ENCODE data around the gene ASB17. TPM values are rescaled to one million over a fixed set of nuclear protein-coding genes. Genes with fewer than 3 reads are reported as not detected.

ASB17 gene
- total and polyA plus RNA-seq, 2 experiments from 2014 or later = not detected

DNA sequence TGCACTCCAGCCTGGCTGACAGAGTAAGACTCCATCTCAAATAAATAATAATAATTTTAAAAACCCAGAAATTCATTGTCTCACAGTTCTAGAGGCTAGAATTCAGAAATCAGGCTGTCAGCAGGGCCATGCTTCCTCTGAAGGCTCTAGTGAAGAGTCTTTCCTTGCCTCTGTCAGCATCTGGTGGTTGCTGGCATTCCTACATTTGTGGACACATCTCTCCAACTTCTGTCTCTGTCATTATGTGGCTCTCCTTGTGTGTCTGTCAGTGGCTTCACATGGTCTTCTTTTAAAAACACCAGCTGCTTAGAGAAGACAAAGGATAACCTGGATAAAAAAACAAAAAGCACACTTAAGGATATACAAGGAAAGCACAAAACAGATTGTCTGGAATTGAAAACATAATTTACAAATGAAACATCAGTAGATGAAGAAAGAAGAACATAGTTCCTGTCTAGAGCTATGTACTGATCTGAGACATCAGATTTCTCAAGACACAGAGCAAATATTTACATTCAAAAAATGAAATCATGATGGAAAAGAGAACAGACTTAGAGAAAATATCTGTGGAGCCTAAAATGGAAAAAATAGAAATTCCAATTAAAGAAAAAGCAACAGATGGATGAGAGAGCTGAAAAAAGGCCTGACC, 32.7 kb upstream of the ASB17 start:
- Histone ChIP-seq H3K27ac (ENCODE audit: low read depth) (no peak overlapping the region), H3K4me3 (no peak overlapping the region), H3K4me2 (no peak overlapping the region), H3K79me2 (replicated peaks; ENCODE audit: insufficient read depth) (no peaks in the 10 kb centered on the region), H4K20me1 (replicated peaks; ENCODE audit: insufficient read depth) (no peaks in the 10 kb centered on the region), H3K4me1 (ENCODE audit: insufficient read depth) (no peaks in the 10 kb centered on the region), H2AFZ (no peak overlapping the region), H3F3A (replicated peaks; ENCODE audit: low read depth) (no peaks in the 10 kb centered on the region), H3K9me2 (ENCODE audit: insufficient read depth) (no peaks in the 10 kb centered on the region), H3K36me3 (ENCODE audit: insufficient read depth) (no peaks in the 10 kb centered on the region), H3K27me3 (ENCODE audit: insufficient read depth) (no peaks in the 10 kb centered on the region)
- TF ChIP-seq JUNB (IDR thresholded peaks at IDR 0.05; ENCODE audit: unreplicated experiment) (no peak), EZH2 (IDR thresholded peaks at IDR 0.05; ENCODE audit: low read depth, unreplicated experiment) (no peak), STAT1 (IDR thresholded peaks at IDR 0.05; ENCODE audit: unreplicated experiment) (no peak), EZH2phosphoT487 (IDR thresholded peaks at IDR 0.05; ENCODE audit: unreplicated experiment) (no peak), ZNF114 (CRISPR knock-in tag; IDR thresholded peaks at IDR 0.05) (no peak), NANOG (IDR thresholded peaks at IDR 0.05; ENCODE audit: borderline replicate concordance) (no peak), ZNF331 (CRISPR knock-in tag; IDR thresholded peaks at IDR 0.05; ENCODE audit: low read depth) (no peak)
- TF ChIP-seq, protein P1, sequence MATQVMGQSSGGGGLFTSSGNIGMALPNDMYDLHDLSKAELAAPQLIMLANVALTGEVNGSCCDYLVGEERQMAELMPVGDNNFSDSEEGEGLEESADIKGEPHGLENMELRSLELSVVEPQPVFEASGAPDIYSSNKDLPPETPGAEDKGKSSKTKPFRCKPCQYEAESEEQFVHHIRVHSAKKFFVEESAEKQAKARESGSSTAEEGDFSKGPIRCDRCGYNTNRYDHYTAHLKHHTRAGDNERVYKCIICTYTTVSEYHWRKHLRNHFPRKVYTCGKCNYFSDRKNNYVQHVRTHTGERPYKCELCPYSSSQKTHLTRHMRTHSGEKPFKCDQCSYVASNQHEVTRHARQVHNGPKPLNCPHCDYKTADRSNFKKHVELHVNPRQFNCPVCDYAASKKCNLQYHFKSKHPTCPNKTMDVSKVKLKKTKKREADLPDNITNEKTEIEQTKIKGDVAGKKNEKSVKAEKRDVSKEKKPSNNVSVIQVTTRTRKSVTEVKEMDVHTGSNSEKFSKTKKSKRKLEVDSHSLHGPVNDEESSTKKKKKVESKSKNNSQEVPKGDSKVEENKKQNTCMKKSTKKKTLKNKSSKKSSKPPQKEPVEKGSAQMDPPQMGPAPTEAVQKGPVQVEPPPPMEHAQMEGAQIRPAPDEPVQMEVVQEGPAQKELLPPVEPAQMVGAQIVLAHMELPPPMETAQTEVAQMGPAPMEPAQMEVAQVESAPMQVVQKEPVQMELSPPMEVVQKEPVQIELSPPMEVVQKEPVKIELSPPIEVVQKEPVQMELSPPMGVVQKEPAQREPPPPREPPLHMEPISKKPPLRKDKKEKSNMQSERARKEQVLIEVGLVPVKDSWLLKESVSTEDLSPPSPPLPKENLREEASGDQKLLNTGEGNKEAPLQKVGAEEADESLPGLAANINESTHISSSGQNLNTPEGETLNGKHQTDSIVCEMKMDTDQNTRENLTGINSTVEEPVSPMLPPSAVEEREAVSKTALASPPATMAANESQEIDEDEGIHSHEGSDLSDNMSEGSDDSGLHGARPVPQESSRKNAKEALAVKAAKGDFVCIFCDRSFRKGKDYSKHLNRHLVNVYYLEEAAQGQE (IDR thresholded peaks at IDR 0.05; ENCODE audit: unreplicated experiment) = no peak
- TF ChIP-seq, protein P2, sequence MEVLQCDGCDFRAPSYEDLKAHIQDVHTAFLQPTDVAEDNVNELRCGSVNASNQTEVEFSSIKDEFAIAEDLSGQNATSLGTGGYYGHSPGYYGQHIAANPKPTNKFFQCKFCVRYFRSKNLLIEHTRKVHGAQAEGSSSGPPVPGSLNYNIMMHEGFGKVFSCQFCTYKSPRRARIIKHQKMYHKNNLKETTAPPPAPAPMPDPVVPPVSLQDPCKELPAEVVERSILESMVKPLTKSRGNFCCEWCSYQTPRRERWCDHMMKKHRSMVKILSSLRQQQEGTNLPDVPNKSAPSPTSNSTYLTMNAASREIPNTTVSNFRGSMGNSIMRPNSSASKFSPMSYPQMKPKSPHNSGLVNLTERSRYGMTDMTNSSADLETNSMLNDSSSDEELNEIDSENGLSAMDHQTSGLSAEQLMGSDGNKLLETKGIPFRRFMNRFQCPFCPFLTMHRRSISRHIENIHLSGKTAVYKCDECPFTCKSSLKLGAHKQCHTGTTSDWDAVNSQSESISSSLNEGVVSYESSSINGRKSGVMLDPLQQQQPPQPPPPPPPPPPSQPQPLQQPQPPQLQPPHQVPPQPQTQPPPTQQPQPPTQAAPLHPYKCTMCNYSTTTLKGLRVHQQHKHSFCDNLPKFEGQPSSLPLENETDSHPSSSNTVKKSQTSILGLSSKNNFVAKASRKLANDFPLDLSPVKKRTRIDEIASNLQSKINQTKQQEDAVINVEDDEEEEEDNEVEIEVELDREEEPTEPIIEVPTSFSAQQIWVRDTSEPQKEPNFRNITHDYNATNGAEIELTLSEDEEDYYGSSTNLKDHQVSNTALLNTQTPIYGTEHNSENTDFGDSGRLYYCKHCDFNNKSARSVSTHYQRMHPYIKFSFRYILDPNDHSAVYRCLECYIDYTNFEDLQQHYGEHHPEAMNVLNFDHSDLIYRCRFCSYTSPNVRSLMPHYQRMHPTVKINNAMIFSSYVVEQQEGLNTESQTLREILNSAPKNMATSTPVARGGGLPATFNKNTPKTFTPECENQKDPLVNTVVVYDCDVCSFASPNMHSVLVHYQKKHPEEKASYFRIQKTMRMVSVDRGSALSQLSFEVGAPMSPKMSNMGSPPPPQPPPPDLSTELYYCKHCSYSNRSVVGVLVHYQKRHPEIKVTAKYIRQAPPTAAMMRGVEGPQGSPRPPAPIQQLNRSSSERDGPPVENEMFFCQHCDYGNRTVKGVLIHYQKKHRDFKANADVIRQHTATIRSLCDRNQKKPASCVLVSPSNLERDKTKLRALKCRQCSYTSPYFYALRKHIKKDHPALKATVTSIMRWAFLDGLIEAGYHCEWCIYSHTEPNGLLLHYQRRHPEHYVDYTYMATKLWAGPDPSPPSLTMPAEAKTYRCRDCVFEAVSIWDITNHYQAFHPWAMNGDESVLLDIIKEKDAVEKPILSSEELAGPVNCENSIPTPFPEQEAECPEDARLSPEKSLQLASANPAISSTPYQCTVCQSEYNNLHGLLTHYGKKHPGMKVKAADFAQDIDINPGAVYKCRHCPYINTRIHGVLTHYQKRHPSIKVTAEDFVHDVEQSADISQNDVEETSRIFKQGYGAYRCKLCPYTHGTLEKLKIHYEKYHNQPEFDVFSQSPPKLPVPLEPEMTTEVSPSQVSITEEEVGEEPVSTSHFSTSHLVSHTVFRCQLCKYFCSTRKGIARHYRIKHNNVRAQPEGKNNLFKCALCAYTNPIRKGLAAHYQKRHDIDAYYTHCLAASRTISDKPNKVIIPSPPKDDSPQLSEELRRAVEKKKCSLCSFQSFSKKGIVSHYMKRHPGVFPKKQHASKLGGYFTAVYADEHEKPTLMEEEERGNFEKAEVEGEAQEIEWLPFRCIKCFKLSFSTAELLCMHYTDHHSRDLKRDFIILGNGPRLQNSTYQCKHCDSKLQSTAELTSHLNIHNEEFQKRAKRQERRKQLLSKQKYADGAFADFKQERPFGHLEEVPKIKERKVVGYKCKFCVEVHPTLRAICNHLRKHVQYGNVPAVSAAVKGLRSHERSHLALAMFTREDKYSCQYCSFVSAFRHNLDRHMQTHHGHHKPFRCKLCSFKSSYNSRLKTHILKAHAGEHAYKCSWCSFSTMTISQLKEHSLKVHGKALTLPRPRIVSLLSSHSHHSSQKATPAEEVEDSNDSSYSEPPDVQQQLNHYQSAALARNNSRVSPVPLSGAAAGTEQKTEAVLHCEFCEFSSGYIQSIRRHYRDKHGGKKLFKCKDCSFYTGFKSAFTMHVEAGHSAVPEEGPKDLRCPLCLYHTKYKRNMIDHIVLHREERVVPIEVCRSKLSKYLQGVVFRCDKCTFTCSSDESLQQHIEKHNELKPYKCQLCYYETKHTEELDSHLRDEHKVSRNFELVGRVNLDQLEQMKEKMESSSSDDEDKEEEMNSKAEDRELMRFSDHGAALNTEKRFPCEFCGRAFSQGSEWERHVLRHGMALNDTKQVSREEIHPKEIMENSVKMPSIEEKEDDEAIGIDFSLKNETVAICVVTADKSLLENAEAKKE (CRISPR knock-in tag; IDR thresholded peaks at IDR 0.05) = no peak
- TF ChIP-seq, protein P3, sequence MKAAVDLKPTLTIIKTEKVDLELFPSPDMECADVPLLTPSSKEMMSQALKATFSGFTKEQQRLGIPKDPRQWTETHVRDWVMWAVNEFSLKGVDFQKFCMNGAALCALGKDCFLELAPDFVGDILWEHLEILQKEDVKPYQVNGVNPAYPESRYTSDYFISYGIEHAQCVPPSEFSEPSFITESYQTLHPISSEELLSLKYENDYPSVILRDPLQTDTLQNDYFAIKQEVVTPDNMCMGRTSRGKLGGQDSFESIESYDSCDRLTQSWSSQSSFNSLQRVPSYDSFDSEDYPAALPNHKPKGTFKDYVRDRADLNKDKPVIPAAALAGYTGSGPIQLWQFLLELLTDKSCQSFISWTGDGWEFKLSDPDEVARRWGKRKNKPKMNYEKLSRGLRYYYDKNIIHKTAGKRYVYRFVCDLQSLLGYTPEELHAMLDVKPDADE (IDR thresholded peaks at IDR 0.05) = no peak
- TF ChIP-seq, protein P4, sequence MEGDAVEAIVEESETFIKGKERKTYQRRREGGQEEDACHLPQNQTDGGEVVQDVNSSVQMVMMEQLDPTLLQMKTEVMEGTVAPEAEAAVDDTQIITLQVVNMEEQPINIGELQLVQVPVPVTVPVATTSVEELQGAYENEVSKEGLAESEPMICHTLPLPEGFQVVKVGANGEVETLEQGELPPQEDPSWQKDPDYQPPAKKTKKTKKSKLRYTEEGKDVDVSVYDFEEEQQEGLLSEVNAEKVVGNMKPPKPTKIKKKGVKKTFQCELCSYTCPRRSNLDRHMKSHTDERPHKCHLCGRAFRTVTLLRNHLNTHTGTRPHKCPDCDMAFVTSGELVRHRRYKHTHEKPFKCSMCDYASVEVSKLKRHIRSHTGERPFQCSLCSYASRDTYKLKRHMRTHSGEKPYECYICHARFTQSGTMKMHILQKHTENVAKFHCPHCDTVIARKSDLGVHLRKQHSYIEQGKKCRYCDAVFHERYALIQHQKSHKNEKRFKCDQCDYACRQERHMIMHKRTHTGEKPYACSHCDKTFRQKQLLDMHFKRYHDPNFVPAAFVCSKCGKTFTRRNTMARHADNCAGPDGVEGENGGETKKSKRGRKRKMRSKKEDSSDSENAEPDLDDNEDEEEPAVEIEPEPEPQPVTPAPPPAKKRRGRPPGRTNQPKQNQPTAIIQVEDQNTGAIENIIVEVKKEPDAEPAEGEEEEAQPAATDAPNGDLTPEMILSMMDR (conservative IDR thresholded peaks at IDR 0.05; ENCODE audit: low read depth in 2 of 2) = no peak
- Mint-ChIP-seq H3K4me1 (peaks cover 4% of the 10 kb centered on the region), H3K4me3 (no peak overlapping the region), H3K27me3 (ENCODE audit: insufficient read depth, low read depth, poor library complexity) (no peaks in the 10 kb centered on the region), H3K9me3 (peaks cover 13% of the 10 kb centered on the region), H3K27ac (no peak overlapping the region), H3K36me3 (ENCODE audit: low read depth) (peaks cover 6% of the 10 kb centered on the region; the same call in 2 of the 3 replicates)
- DNase-seq (ENCODE audit: low spot score) = no peak
- ATAC-seq = no peak
